Ramos (cell line): ENCODE results near the gene SPOP.

Source experiments
- in situ Hi-C: fragments of 300-500 bp; cut with MboI; formaldehyde crosslinking; loops from one replicate; pipeline ENCODE4 v1.14.3; 2022; ENCODE audit warnings: low sequenced_read_pairs; ENCODE audit not compliant: unreplicated experiment

SPOP gene

DNA sequence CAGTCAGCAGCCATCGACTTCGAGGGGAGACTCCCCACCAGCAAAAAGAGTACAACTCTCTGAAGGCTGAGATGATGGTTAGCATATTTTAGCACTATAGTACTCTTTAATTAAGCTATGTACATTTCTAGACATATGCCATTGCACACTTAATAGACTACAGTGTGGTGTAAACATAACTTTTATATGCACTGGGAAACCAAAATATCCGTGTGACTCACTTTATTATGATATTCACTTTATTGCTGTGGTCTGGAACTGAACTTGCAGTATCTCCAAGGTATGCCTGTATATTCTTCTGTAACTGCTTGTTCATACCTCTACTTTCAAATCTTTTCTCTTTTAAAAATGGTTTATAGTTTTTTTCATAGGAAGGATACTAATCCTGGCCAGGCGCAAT is 113.3 kb downstream of the SPOP start:
- in situ Hi-C loops, result loop anchor here (10.0 kb wide), 1 partner anchor 220 kb away; the partner anchor contains the start of gene KAT7

DNA sequence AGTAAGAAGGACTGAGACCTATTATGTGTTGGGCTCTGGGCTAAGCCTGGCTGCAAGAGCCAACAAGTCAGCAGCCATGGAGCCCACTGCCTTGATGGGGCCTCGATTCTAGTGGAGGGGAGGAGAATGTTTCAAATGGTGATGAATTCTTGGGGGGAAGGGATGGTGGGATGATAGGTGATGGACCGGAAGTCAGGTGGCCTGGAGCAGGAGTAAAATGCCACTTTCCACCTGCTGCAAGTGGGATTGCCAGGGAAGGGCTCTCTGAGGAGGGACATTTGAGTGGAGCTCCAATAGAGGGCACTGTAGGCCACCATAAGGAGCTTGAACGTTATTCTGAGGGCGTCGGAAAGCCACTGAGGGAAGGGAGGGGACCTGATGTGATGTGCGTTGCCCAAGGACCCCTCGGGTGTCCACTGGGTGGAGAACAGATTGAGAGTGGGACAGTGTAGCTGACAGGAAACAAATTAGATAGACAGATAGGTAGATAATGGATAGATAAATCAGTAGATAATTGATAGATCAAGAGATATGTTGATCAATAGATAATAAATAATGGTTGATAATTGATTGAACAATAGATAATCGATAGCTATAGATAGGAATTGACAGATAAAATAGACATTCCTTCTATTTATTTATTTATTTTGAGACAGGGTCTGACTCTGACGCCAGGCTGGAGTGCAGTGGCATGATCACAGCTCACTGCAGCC is 120.4 kb downstream of the SPOP start:
- in situ Hi-C loops, result loop anchor here (10.0 kb wide), 1 partner anchor 153 kb away; no protein-coding TSS in a partner anchor

DNA sequence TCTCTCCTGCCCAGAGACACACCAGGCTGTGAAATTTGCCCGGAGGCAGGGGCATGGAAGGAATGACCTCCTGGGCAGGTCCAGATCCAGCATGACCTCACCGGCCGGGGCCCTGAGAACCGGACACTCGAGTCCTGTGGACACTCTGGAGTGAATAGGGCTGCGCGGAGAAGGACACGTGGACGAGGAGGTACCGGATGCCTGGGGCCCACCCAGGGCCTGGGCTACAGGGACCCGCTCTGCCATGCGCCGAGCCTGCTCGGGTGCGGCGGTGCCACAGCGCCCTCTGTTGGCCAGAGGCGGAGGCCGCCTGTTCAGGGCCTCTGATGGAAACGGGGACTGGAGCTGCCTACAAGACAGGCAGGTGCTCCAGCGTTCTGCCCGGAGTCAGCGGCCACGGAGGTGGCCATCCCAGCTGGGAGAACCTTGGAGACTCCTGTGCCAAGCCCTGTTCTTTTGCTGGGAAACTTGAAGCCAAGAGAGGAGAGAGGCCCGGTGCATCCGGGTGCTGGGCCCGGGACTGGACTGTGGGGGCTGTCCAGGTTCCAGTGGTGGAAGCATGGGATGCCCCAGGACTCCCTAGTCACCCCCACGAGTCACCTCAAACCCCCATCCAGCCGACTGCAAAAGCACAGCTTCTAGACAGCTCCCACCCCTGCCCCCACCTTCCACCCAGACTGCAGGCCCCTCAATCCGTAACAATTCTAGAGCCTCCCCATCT is 121.5 kb downstream of the SPOP start:
- in situ Hi-C loops, result loop anchor here (10.0 kb wide), 1 partner anchor 152 kb away; no protein-coding TSS in a partner anchor

DNA sequence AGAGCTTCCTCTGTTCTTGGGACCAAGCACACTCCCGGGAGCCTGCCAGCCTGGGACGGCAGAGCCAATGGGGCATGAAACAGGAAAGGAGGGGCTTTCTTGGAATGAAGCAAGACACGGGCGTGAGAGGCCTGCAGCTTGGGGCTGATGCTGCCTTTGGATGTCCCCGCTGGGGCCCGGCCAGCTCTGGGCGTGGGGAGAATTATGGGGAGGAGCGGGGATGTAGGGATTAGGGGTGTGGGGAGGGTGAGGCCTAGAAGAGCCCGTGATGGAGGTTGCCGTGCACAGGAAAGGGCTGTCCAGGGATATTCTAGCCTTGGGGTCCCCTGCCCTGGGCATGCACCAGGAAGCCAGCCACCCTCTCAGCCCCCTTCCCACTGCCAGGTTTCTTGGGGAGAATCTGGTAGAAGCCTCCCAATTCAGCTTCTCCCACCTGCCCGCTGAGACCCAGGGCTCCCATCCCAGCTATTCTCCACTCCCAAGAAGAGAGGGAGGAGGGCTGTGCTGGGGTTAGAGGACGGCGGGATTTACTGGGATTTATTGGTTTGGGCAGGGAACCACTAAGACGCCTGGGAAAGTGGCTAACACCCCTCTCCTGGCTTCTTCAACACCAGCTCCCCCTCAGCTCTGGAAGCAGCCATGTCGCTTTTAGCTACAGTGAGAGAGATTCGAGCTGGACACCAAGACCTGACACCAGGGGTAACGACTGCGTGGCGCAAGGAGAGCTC is 122.2 kb downstream of the SPOP start:
- in situ Hi-C loops, result loop anchor here (10.0 kb wide), 1 partner anchor 151 kb away; no protein-coding TSS in a partner anchor

DNA sequence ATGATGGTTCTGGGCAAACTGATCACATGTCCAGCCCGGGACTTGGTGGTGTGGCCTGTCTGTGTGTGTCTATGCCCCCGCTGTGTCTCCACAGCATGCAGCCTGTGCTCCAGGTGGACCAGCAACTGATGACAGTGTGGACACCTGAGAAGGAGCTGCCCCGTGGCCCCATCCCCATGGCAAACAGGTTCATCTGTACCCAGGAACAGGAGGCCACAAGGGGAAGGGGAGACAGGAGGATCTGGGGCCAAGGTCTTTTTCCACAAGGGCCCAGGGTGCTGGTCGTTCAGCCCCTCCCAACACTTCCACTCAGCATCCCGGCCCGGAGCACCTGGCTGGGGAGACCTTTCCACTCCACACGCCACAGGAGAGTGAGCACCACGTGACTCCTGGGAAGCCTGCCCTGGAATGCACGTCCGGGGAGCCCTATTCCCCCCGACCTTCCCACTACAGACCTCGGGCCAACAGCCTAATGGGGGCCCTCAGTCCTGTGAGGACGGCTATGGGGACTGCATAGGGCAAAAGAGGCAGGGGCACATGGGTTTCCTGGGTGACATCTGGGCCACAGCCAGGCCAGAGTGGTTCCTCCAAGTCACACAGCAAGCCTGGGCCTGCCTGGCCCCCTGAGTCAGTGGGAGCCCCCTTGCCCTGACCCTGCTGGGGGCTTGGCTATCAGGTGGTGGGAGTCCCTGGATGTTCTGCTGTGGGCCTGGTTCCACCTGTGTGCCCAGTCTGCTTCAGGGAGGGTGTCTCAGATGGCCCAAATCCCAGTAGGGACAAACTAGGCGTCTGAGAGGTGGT is 123.0 kb downstream of the SPOP start:
- in situ Hi-C loops, result loop anchor here (5.0 to 10.0 kb wide), 2 partner anchors 118 to 150 kb away; no protein-coding TSS in a partner anchor

DNA sequence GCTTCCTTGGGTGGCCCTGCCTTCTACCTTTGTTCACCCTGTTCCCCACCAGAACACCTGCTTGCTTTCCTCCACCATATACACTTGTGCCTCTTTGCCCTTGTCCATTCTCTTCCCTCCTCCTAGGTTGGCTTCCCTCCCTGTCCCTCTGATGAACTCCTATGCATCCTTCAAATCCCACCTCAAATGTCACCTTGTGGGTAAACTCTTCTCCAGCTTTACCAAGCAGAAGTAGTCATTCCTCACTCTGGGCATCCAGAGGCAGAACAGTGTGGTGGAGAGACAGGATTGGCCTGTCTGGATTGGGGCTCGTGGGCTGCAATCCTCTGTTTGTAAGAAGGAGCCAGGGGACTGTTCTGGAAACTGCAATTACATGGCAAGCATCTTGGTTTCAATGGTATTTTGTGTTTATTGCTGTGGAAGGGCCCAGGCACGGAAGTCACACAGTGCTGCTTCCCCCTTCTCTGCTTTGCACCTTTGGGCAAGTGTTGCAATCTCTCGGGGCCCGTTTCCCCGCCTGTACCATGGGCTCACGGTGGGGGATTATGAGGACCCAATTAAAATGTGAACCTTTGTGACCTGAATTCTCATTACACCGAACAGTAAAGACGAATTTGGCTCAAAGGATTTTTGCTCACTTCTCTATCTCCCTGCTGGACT is 124.1 kb downstream of the SPOP start:
- in situ Hi-C loops, result loop anchor here (5.0 to 10.0 kb wide), 2 partner anchors 117 to 149 kb away; no protein-coding TSS in a partner anchor

DNA sequence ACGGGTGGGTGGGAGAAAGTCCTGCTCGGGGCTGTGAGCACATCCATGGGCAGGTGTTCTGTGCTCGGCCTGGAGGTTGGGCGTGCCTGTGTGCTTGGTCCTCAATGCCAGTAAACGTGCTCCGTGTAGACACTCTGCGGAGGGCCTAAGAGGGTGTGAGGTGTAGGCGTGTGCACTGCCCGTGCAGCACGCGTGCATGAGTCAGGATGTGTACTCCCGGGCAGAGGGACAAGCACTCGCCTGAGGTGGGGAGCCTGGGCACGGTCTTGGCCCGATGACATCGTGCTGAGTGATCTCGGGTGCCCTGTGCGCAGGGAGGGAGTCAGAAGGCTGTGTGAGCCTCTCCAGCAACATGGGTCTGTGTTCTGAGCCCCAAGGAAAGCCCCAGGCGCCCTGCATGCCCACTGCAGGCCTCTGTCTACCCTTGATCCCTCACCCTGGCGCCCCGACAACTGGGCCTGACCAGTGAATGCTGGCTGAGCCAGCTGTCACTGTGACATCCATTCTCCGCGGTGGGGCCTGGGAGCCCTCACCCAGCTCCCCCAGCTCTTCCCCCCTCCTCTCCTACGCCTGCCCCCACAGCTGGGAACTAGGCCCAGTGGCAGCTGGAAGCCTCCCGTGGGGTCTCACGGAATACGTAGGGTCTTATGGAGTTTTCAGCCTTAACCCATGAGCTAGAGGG is 125.7 kb downstream of the SPOP start:
- in situ Hi-C loops, result loop anchor here (5.0 to 10.0 kb wide), 2 partner anchors 115 to 147 kb away; no protein-coding TSS in a partner anchor

DNA sequence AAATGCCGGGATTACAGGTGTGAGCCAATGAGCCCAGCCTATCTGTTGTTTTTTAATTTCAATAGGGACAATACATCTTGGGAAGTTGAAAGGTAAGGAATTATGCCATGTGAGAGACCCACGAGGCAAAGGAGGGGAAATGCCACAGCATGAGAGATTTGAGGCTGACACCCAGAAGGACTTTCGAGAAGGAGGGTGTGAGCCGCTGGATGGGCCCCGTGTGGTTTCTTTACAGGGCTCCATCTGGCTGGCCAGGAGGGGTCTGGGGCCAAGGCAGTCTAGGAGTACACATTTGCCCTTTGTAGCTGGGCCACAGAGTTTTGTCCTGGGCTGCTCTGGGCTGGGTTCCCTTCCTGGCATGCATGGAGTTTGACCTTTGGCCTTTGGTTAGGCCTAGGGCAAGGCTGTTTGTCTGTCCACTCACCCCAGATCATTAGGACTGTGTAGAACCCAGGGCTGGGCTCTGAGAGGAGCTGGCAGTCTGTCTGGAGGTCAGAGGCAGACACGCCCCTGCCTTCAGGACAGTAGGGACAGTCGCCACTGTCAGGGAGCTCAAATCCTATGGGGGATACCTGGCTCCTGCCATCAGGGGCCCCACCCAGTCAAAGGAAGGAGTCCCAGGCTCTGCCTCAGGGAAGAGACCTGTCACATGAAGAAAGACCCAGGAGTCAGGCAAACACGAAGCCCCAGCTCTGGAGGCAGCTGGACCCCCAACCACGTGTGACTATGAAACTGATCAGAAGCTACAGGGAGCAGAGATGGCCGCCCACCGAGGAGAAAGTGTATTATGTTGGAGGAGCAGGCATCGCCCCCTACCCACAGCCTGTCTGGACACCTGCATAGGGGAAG is 126.5 kb downstream of the SPOP start:
- in situ Hi-C loops, result loop anchor here (5.0 to 10.0 kb wide), 2 partner anchors 114 to 147 kb away; no protein-coding TSS in a partner anchor

DNA sequence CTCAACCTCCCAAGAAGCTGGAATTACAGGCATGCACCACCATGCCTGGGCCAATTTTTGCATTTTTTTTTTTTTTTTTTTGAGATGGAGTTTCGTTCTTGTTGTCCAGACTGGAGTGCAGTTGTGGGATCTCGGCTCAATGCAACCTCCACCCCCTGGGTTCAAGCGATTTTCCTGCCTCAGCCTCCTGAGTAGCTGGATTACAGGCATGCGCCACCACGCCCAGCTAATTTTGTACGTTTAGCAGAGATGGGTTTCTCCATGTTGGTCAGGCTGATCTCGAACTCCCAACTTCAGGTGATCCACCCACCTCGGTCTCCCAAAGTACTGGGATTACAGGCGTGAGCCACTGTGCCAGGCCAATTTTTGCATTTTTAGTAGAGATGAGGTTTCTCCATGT is 127.1 kb downstream of the SPOP start:
- in situ Hi-C loops, result loop anchor here (5.0 to 10.0 kb wide), 2 partner anchors 113 to 146 kb away; no protein-coding TSS in a partner anchor

DNA sequence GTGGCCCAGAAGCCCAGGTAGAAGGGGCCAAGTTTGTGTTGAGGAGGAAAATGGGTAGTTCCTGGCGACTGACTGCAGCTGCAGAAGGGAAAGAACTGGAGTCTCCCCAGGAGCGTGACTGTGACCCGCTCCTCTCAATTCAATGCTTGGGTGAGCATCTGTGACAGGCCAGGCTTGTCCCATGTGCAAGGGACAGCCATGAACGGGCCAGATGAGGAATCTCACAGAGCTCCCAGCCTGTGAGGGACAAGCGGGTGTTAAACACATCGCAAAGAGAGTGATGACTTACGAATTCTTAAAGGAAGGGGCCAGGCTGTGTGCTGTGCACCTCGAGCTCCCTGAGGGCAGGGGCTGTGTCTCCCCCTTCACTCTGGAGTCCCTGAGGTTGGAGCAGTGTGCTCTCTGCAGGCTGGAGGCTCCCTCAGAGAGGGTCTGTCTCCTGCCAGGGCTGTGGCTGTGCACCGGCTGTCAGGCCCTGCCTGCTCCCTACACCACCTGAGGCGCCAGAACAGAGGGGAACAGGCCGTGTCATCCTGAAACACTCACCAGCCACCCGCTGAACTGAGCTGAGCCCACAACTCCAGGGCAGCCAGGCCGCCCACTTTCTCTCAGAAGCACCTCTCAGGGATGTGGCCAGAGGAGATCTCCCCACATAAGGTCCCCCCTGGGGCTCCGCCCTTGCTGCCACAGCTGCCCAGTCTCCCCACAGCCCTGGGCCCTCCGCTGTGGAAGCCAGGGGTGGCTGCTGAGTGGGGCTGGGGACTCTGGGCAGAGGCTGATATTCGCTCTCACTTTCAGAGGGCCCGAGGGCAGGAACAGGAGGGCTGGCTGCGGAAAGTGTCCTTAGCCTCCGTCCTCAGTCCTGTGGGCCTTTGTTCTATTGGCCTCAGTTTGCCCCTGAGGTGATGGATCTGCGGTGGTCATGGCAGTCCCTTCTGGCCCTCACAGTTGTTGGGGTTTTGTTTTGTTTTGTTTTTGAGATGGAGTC is 127.9 kb downstream of the SPOP start:
- in situ Hi-C loops, result loop anchor here (5.0 to 10.0 kb wide), 2 partner anchors 113 to 145 kb away; no protein-coding TSS in a partner anchor

DNA sequence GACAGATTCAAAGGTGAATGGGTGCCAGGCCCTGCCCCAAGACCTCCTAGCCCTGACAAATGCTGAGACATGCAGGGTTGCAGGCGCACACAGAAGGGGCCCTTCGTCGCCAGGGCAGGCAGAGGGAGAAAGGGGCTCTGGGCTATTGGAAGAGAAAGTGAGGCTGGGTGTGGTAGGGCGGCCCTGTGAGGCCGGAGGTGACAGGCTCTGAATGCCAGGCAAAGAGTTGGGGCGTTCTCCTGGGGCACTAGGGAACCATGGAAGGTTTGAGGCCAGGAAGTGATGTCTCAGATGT is 128.6 kb downstream of the SPOP start:
- in situ Hi-C loops, result no loop called here
